Measurements from ENCODE around the gene CFAP73.

The CFAP73 gene

DNA sequence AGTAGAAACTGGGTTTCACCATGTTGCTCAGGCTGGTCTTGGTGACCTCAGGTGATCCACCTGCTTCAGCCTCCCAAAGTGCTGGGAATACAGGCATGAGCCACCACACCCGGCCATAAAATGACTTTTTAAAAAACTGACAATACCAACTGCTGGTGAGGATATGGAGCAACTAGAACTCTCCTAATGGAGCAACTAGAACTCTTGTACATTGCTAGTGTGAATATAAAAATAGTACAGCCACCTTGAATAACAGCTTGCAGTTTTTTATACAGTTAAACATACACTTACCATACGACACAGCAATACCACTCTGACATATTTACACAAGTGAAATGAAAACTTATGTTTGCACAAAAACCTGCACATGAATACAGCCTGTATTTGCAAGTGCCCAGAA, 2.5 kb upstream of the CFAP73 start:
- no peak overlapping the region for H3K4me3 ChIP-seq (replicated peaks; ENCODE audit: low read depth, low read length)
- DNase-seq (ENCODE audit: extremely low read depth, insufficient read length): no peak
- TF ChIP-seq, protein P1, sequence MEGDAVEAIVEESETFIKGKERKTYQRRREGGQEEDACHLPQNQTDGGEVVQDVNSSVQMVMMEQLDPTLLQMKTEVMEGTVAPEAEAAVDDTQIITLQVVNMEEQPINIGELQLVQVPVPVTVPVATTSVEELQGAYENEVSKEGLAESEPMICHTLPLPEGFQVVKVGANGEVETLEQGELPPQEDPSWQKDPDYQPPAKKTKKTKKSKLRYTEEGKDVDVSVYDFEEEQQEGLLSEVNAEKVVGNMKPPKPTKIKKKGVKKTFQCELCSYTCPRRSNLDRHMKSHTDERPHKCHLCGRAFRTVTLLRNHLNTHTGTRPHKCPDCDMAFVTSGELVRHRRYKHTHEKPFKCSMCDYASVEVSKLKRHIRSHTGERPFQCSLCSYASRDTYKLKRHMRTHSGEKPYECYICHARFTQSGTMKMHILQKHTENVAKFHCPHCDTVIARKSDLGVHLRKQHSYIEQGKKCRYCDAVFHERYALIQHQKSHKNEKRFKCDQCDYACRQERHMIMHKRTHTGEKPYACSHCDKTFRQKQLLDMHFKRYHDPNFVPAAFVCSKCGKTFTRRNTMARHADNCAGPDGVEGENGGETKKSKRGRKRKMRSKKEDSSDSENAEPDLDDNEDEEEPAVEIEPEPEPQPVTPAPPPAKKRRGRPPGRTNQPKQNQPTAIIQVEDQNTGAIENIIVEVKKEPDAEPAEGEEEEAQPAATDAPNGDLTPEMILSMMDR (IDR thresholded peaks at IDR 0.05; ENCODE audit: insufficient read depth, low read length, poor library complexity, severe bottlenecking): no peak
- H3K27me3 ChIP-seq (replicated peaks; ENCODE audit: control insufficient read depth, insufficient read depth, low read length): peaks cover 1% of the 10 kb centered on the region; the same call in 1 of the 2 replicates
- H3K36me3 ChIP-seq (ENCODE audit: control insufficient read depth, insufficient read depth, low read length): no peaks in the 10 kb centered on the region

DNA sequence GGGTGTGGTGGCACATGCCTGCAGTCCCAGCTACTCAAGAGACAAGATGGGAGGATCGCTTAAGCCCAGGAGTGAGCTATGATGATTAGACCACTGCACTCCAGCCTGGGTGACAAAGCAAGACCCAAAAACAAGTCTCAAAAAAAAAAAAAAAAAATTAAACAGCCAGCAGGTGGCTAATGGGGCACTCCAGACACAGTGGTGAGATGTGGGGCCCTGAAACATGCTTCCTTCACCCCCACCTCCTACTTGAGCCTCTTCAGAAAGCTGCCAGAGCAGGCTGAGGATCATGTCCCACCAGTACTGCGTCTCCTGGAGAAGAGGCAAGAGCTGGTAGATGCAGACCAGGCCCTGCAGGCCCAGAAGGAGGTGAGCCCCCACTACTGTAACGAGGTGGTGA, 2.1 kb downstream of the CFAP73 start:
- DNase-seq (ENCODE audit: extremely low read depth, insufficient read length): no peak
- Histone ChIP-seq H3K27me3 (replicated peaks; ENCODE audit: control insufficient read depth, insufficient read depth, low read length) (peaks cover 2% of the 10 kb centered on the region; the same call in 1 of the 2 replicates), H3K4me3 (replicated peaks; ENCODE audit: low read depth, low read length) (no peak overlapping the region), H3K36me3 (ENCODE audit: control insufficient read depth, insufficient read depth, low read length) (no peaks in the 10 kb centered on the region; the same call in 1 of the 2 replicates)
- TF ChIP-seq, protein P1 (IDR thresholded peaks at IDR 0.05; ENCODE audit: insufficient read depth, low read length, poor library complexity, severe bottlenecking): no peak

DNA sequence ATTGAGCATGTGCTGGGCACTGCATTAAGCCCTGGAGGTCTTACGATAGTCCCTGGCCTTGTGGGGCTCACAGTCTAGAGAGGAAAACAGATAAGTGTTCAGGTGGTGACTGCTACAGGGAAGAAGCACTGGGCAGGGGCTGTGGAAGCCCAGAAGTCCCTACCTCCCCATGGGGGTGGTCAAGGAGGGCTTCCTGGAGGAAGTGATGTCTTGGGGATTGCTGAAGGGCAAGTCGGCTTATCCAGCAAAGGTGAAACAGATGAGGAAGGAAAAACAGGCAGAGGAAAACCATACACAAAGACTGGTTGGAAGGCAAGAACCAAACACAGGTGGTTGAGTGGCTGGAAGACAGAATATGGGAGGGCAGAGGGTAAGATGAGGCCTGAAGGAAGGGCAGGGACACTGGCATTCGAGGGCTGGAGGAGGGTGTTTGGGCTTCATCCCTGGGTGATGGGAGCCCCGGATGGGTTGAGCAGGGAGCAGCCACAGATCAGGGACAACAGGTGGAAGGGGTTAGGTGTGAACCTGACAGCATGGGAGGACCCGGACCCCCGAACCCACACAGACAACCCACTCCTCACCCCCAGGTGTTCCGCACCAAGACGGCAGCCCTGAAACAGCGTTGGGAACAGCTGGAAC, 2.8 kb downstream of the CFAP73 start:
- H3K4me3 ChIP-seq (replicated peaks; ENCODE audit: low read depth, low read length): no peak overlapping the region
- peaks cover 1% of the 10 kb centered on the region; the same call in 1 of the 2 replicates for H3K36me3 ChIP-seq (ENCODE audit: control insufficient read depth, insufficient read depth, low read length)
- H3K27me3 ChIP-seq (replicated peaks; ENCODE audit: control insufficient read depth, insufficient read depth, low read length): peaks cover 2% of the 10 kb centered on the region; the same call in 1 of the 2 replicates
- no peak for DNase-seq (ENCODE audit: extremely low read depth, insufficient read length)
- TF ChIP-seq, protein P1 (IDR thresholded peaks at IDR 0.05; ENCODE audit: insufficient read depth, low read length, poor library complexity, severe bottlenecking): no peak

DNA sequence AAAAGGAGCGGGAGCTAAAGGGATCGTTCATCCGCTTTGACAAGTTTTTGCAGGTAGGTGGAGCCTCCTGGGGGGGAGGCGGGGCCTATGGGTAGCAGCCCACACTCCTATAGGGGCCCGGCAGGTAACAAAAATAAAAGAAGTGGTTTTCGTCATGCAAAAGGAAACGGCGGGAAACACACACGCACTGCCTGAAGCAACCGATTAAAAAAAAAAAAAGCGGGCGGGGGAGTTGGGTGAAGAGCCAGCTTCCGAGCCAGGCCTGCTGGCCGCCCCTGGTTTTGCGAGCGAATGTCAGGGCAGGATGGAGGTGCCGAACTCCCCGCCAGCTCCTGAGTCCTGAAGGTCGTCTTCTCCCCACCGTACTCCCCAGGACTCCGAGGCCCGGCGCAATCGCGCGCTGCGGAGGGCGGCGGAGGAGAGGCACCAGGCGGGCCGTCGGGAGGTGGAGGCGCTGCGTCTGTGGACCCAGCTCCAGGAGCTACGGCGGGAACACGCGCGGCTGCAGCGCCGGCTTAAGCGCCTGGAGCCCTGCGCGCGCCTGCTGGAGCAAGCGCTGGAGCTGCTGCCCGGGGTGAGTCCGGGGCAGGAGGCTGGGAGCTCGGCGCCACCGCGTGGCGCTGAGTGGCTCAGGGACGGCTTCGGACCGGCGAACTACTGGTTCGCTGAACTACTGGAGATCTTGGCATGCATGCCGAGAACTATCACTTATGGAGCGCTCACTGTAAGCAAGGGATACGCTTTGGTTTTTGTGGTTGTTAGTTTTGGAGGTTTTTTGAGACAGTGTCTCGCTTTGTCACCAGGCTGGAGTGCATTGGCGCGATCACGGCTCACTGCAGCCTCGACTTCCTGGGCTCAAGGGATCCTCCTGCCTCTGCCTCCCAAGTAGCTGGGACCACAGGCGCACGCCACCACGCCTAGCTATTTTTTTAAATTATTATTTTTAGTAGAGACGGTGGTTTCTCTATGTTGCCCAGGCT, 3.6 kb downstream of the CFAP73 start:
- peak; percentile 75 for DNase-seq (ENCODE audit: extremely low read depth, insufficient read length)
- Histone ChIP-seq H3K4me3 (replicated peaks; ENCODE audit: low read depth, low read length) (peak overlapping the region; percentile 50), H3K27me3 (replicated peaks; ENCODE audit: control insufficient read depth, insufficient read depth, low read length) (peaks cover 2% of the 10 kb centered on the region; the same call in 1 of the 2 replicates), H3K36me3 (ENCODE audit: control insufficient read depth, insufficient read depth, low read length) (peaks cover 5% of the 10 kb centered on the region)
- TF ChIP-seq, protein P1 (IDR thresholded peaks at IDR 0.05; ENCODE audit: insufficient read depth, low read length, poor library complexity, severe bottlenecking): peak; percentile 60

DNA sequence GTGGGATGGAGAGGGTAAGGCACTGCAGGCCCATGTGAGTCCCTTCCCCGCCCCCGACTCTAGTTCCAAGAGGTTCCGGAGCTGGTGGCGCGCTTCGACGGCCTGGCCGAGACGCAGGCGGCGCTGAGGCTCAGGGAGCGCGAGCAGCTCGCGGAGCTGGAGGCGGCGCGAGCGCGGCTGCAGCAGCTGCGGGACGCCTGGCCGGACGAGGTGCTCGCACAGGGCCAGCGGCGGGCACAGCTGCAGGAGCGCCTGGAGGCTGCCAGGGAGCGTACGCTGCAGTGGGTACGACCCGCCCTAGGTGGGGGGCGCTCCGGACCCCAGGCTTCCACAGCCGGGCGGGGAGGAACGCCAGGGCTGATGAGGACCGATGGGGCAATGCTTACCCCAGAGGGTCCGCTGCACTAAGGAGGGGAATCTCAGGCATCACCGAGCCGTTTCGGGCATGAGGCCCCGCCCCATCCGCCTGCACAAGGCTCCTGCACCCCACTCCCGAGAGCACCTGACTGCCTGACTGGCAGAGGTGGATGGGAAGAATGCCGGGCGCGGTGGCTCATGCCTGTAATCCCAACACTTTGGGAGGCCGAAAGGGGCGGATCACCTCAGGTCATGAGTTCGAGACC, 4.9 kb downstream of the CFAP73 start:
- TF ChIP-seq, protein P1 (IDR thresholded peaks at IDR 0.05; ENCODE audit: insufficient read depth, low read length, poor library complexity, severe bottlenecking): no peak
- Histone ChIP-seq H3K36me3 (ENCODE audit: control insufficient read depth, insufficient read depth, low read length) (peaks cover 12% of the 10 kb centered on the region), H3K27me3 (replicated peaks; ENCODE audit: control insufficient read depth, insufficient read depth, low read length) (peaks cover 2% of the 10 kb centered on the region; the same call in 1 of the 2 replicates), H3K4me3 (replicated peaks; ENCODE audit: low read depth, low read length) (peak overlapping the region; percentile 35)
- no peak for DNase-seq (ENCODE audit: extremely low read depth, insufficient read length)
